Measurements from ENCODE around the gene PSMB2.

PSMB2 gene

GRCh38 chr1:35622510-35623178, 18.7 kb downstream of the PSMB2 start:
- no peak for DNase-seq
- H3K4me3 ChIP-seq (ENCODE audit: insufficient read depth, low read depth, low read length, poor library complexity, severe bottlenecking), result no peak overlapping the region
- no peaks in the 10 kb centered on the region for H3K4me1 ChIP-seq (ENCODE audit: control insufficient read depth, insufficient read depth, low read length, poor library complexity, severe bottlenecking)
- no peaks in the 10 kb centered on the region for H3K27me3 ChIP-seq (replicated peaks; ENCODE audit: control insufficient read depth, insufficient read depth, low read length, poor library complexity, severe bottlenecking)
- H3K36me3 ChIP-seq (ENCODE audit: control insufficient read depth, insufficient read depth, low read length), result peaks cover 14% of the 10 kb centered on the region
- H3K27ac ChIP-seq (ENCODE audit: insufficient read depth, low read length, poor library complexity, severe bottlenecking), result no peak overlapping the region
- H3K9me3 ChIP-seq (ENCODE audit: control insufficient read depth, low read length), result no peaks in the 10 kb centered on the region

- Histone ChIP-seq H3K36me3 (ENCODE audit: control insufficient read depth, insufficient read depth, low read length) (peaks cover 14% of the 10 kb centered on the region), H3K27ac (ENCODE audit: insufficient read depth, low read length, poor library complexity, severe bottlenecking) (no peak overlapping the region), H3K4me3 (ENCODE audit: insufficient read depth, low read depth, low read length, poor library complexity, severe bottlenecking) (no peak overlapping the region), H3K4me1 (ENCODE audit: control insufficient read depth, insufficient read depth, low read length, poor library complexity, severe bottlenecking) (no peaks in the 10 kb centered on the region), H3K27me3 (replicated peaks; ENCODE audit: control insufficient read depth, insufficient read depth, low read length, poor library complexity, severe bottlenecking) (no peaks in the 10 kb centered on the region), H3K9me3 (ENCODE audit: control insufficient read depth, low read length) (no peaks in the 10 kb centered on the region)
- no peak for DNase-seq
These were observed 21.8 kb downstream of the PSMB2 start for GRCh38 chr1:35619237-35620121.

GRCh38 chr1:35615440-35615839, 25.9 kb downstream of the PSMB2 start:
- Histone ChIP-seq H3K27me3 (replicated peaks; ENCODE audit: control insufficient read depth, insufficient read depth, low read length, poor library complexity, severe bottlenecking) (no peaks in the 10 kb centered on the region), H3K9me3 (ENCODE audit: control insufficient read depth, low read length) (no peaks in the 10 kb centered on the region), H3K4me3 (ENCODE audit: insufficient read depth, low read depth, low read length, poor library complexity, severe bottlenecking) (no peak overlapping the region), H3K27ac (ENCODE audit: insufficient read depth, low read length, poor library complexity, severe bottlenecking) (no peak overlapping the region), H3K4me1 (ENCODE audit: control insufficient read depth, insufficient read depth, low read length, poor library complexity, severe bottlenecking) (no peaks in the 10 kb centered on the region), H3K36me3 (ENCODE audit: control insufficient read depth, insufficient read depth, low read length) (peaks cover 30% of the 10 kb centered on the region)
- no peak for DNase-seq

GRCh38 chr1:35611655-35612054, 29.7 kb downstream of the PSMB2 start:
- H3K4me1 ChIP-seq (ENCODE audit: control insufficient read depth, insufficient read depth, low read length, poor library complexity, severe bottlenecking), result no peaks in the 10 kb centered on the region
- no peak overlapping the region for H3K4me3 ChIP-seq (ENCODE audit: insufficient read depth, low read depth, low read length, poor library complexity, severe bottlenecking)
- no peak overlapping the region for H3K27ac ChIP-seq (ENCODE audit: insufficient read depth, low read length, poor library complexity, severe bottlenecking)
- no peaks in the 10 kb centered on the region for H3K9me3 ChIP-seq (ENCODE audit: control insufficient read depth, low read length)
- H3K36me3 ChIP-seq (ENCODE audit: control insufficient read depth, insufficient read depth, low read length), result peaks cover 33% of the 10 kb centered on the region
- H3K27me3 ChIP-seq (replicated peaks; ENCODE audit: control insufficient read depth, insufficient read depth, low read length, poor library complexity, severe bottlenecking), result no peaks in the 10 kb centered on the region
- no peak for DNase-seq

GRCh38 chr1:35605867-35606182, 35.5 kb downstream of the PSMB2 start:
- Histone ChIP-seq H3K27me3 (replicated peaks; ENCODE audit: control insufficient read depth, insufficient read depth, low read length, poor library complexity, severe bottlenecking) (no peaks in the 10 kb centered on the region), H3K27ac (ENCODE audit: insufficient read depth, low read length, poor library complexity, severe bottlenecking) (no peak overlapping the region), H3K4me3 (ENCODE audit: insufficient read depth, low read depth, low read length, poor library complexity, severe bottlenecking) (no peak overlapping the region), H3K9me3 (ENCODE audit: control insufficient read depth, low read length) (no peaks in the 10 kb centered on the region), H3K4me1 (ENCODE audit: control insufficient read depth, insufficient read depth, low read length, poor library complexity, severe bottlenecking) (no peaks in the 10 kb centered on the region), H3K36me3 (ENCODE audit: control insufficient read depth, insufficient read depth, low read length) (peaks cover 48% of the 10 kb centered on the region)
- DNase-seq, result no peak

- no peak for DNase-seq
- H3K9me3 ChIP-seq (ENCODE audit: control insufficient read depth, low read length), result no peaks in the 10 kb centered on the region
- H3K4me1 ChIP-seq (ENCODE audit: control insufficient read depth, insufficient read depth, low read length, poor library complexity, severe bottlenecking), result no peaks in the 10 kb centered on the region
- H3K4me3 ChIP-seq (ENCODE audit: insufficient read depth, low read depth, low read length, poor library complexity, severe bottlenecking), result no peak overlapping the region
- no peak overlapping the region for H3K27ac ChIP-seq (ENCODE audit: insufficient read depth, low read length, poor library complexity, severe bottlenecking)
- no peaks in the 10 kb centered on the region for H3K27me3 ChIP-seq (replicated peaks; ENCODE audit: control insufficient read depth, insufficient read depth, low read length, poor library complexity, severe bottlenecking)
- peaks cover 52% of the 10 kb centered on the region for H3K36me3 ChIP-seq (ENCODE audit: control insufficient read depth, insufficient read depth, low read length)
These were observed 36.1 kb downstream of the PSMB2 start for GRCh38 chr1:35605071-35605866.

- Histone ChIP-seq H3K36me3 (ENCODE audit: control insufficient read depth, insufficient read depth, low read length) (peaks cover 48% of the 10 kb centered on the region), H3K27ac (ENCODE audit: insufficient read depth, low read length, poor library complexity, severe bottlenecking) (no peak overlapping the region)
- DNase-seq, result no peak
These were observed 37.4 kb downstream of the PSMB2 start for GRCh38 chr1:35603941-35604340.

GRCh38 chr1:35603468-35603867, 37.9 kb downstream of the PSMB2 start:
- Histone ChIP-seq H3K9me3 (ENCODE audit: control insufficient read depth, low read length) (no peaks in the 10 kb centered on the region), H3K4me1 (ENCODE audit: control insufficient read depth, insufficient read depth, low read length, poor library complexity, severe bottlenecking) (no peaks in the 10 kb centered on the region), H3K36me3 (ENCODE audit: control insufficient read depth, insufficient read depth, low read length) (peaks cover 43% of the 10 kb centered on the region), H3K4me3 (ENCODE audit: insufficient read depth, low read depth, low read length, poor library complexity, severe bottlenecking) (no peak overlapping the region), H3K27ac (ENCODE audit: insufficient read depth, low read length, poor library complexity, severe bottlenecking) (no peak overlapping the region), H3K27me3 (replicated peaks; ENCODE audit: control insufficient read depth, insufficient read depth, low read length, poor library complexity, severe bottlenecking) (no peaks in the 10 kb centered on the region)
- no peak for DNase-seq

More at GRCh38 chr1:35603941-35604340, 37.4 kb downstream of the PSMB2 start:
- H3K4me3 ChIP-seq (ENCODE audit: insufficient read depth, low read depth, low read length, poor library complexity, severe bottlenecking), result no peak overlapping the region
- H3K4me1 ChIP-seq (ENCODE audit: control insufficient read depth, insufficient read depth, low read length, poor library complexity, severe bottlenecking), result no peaks in the 10 kb centered on the region
- H3K9me3 ChIP-seq (ENCODE audit: control insufficient read depth, low read length), result no peaks in the 10 kb centered on the region
- H3K27me3 ChIP-seq (replicated peaks; ENCODE audit: control insufficient read depth, insufficient read depth, low read length, poor library complexity, severe bottlenecking), result no peaks in the 10 kb centered on the region

- H3K27ac ChIP-seq (ENCODE audit: insufficient read depth, low read length, poor library complexity, severe bottlenecking), result no peak overlapping the region
- no peak for DNase-seq
These were observed 40.7 kb downstream of the PSMB2 start for GRCh38 chr1:35600593-35600992.

GRCh38 chr1:35599411-35599810, 41.9 kb downstream of the PSMB2 start:
- Histone ChIP-seq H3K4me1 (ENCODE audit: control insufficient read depth, insufficient read depth, low read length, poor library complexity, severe bottlenecking) (no peaks in the 10 kb centered on the region), H3K27ac (ENCODE audit: insufficient read depth, low read length, poor library complexity, severe bottlenecking) (no peak overlapping the region), H3K27me3 (replicated peaks; ENCODE audit: control insufficient read depth, insufficient read depth, low read length, poor library complexity, severe bottlenecking) (no peaks in the 10 kb centered on the region), H3K36me3 (ENCODE audit: control insufficient read depth, insufficient read depth, low read length) (peaks cover 30% of the 10 kb centered on the region), H3K9me3 (ENCODE audit: control insufficient read depth, low read length) (no peaks in the 10 kb centered on the region), H3K4me3 (ENCODE audit: insufficient read depth, low read depth, low read length, poor library complexity, severe bottlenecking) (no peak overlapping the region)
- no peak for DNase-seq

More at GRCh38 chr1:35600593-35600992, 40.7 kb downstream of the PSMB2 start:
- Histone ChIP-seq H3K9me3 (ENCODE audit: control insufficient read depth, low read length) (no peaks in the 10 kb centered on the region), H3K4me3 (ENCODE audit: insufficient read depth, low read depth, low read length, poor library complexity, severe bottlenecking) (no peak overlapping the region), H3K4me1 (ENCODE audit: control insufficient read depth, insufficient read depth, low read length, poor library complexity, severe bottlenecking) (no peaks in the 10 kb centered on the region), H3K27me3 (replicated peaks; ENCODE audit: control insufficient read depth, insufficient read depth, low read length, poor library complexity, severe bottlenecking) (no peaks in the 10 kb centered on the region), H3K36me3 (ENCODE audit: control insufficient read depth, insufficient read depth, low read length) (peaks cover 36% of the 10 kb centered on the region)

All from effector memory CD4-positive, alpha-beta T cell (primary cell).